ENCODE results near the gene KDM8. TPM values are rescaled to one million over a fixed set of nuclear protein-coding genes. Genes with fewer than 3 reads are reported as not detected.
"Not testable (repeated sequence)": the region's sequence is repeated elsewhere in the genome, so short reads cannot be mapped to it uniquely, and the experiment has no call there.

KDM8 gene
- total RNA-seq, 1 donor from 2014 or later: 9.9 TPM

GRCh38 chr16:27243725-27244362 lies 40.5 kb downstream of the KDM8 start:
- H3K36me3 ChIP-seq (ENCODE audit: control insufficient read depth, insufficient read depth, low read length): no peaks in the 10 kb centered on the region
- H3K27me3 ChIP-seq (ENCODE audit: control insufficient read depth, insufficient read depth, low read length): no peaks in the 10 kb centered on the region
- H3K4me3 ChIP-seq (ENCODE audit: low read depth, low read length): no peak overlapping the region
- no peak for TF ChIP-seq CTCF (IDR thresholded peaks at IDR 0.05; ENCODE audit: insufficient read depth, low read length, poor library complexity, severe bottlenecking)
- DNase-seq (ENCODE audit: low read depth): no peak

GRCh38 chr16:27244363-27244755 lies 41.0 kb downstream of the KDM8 start:
- TF ChIP-seq CTCF (IDR thresholded peaks at IDR 0.05; ENCODE audit: insufficient read depth, low read length, poor library complexity, severe bottlenecking): no peak
- no peak for DNase-seq (ENCODE audit: low read depth)
- no peaks in the 10 kb centered on the region for H3K27me3 ChIP-seq (ENCODE audit: control insufficient read depth, insufficient read depth, low read length)

GRCh38 chr16:27245276-27246172 lies 42.2 kb downstream of the KDM8 start:
- peak; percentile 63 for DNase-seq (ENCODE audit: low read depth)
- TF ChIP-seq CTCF (IDR thresholded peaks at IDR 0.05; ENCODE audit: insufficient read depth, low read length, poor library complexity, severe bottlenecking): no peak
- H3K4me3 ChIP-seq (ENCODE audit: low read depth, low read length): no peak overlapping the region
- H3K36me3 ChIP-seq (ENCODE audit: control insufficient read depth, insufficient read depth, low read length): no peaks in the 10 kb centered on the region
- no peaks in the 10 kb centered on the region for H3K27me3 ChIP-seq (ENCODE audit: control insufficient read depth, insufficient read depth, low read length)

More at GRCh38 chr16:27244363-27244755, 41.0 kb downstream of the KDM8 start:
- Histone ChIP-seq H3K4me3 (ENCODE audit: low read depth, low read length) (no peak overlapping the region), H3K36me3 (ENCODE audit: control insufficient read depth, insufficient read depth, low read length) (no peaks in the 10 kb centered on the region)

GRCh38 chr16:27246439-27246838 lies 43.1 kb downstream of the KDM8 start:
- Histone ChIP-seq H3K4me3 (ENCODE audit: low read depth, low read length) (no peak overlapping the region), H3K27me3 (ENCODE audit: control insufficient read depth, insufficient read depth, low read length) (no peaks in the 10 kb centered on the region), H3K36me3 (ENCODE audit: control insufficient read depth, insufficient read depth, low read length) (no peaks in the 10 kb centered on the region)
- no peak for DNase-seq (ENCODE audit: low read depth)
- no peak for TF ChIP-seq CTCF (IDR thresholded peaks at IDR 0.05; ENCODE audit: insufficient read depth, low read length, poor library complexity, severe bottlenecking)

GRCh38 chr16:27247076-27247475 lies 43.8 kb downstream of the KDM8 start:
- not testable (repeated sequence) for DNase-seq (ENCODE audit: low read depth); H3K27me3 ChIP-seq (ENCODE audit: control insufficient read depth, insufficient read depth, low read length); H3K4me3 ChIP-seq (ENCODE audit: low read depth, low read length); H3K36me3 ChIP-seq (ENCODE audit: control insufficient read depth, insufficient read depth, low read length)

- TF ChIP-seq CTCF (IDR thresholded peaks at IDR 0.05; ENCODE audit: insufficient read depth, low read length, poor library complexity, severe bottlenecking): no peak
- DNase-seq (ENCODE audit: low read depth): no peak
- Histone ChIP-seq H3K36me3 (ENCODE audit: control insufficient read depth, insufficient read depth, low read length) (no peaks in the 10 kb centered on the region), H3K27me3 (ENCODE audit: control insufficient read depth, insufficient read depth, low read length) (no peaks in the 10 kb centered on the region), H3K4me3 (ENCODE audit: low read depth, low read length) (no peak overlapping the region)
Measured at GRCh38 chr16:27248036-27248435, 44.7 kb downstream of the KDM8 start.

GRCh38 chr16:27248886-27249285 lies 45.6 kb downstream of the KDM8 start:
- not testable (repeated sequence) for H3K4me3 ChIP-seq (ENCODE audit: low read depth, low read length); H3K36me3 ChIP-seq (ENCODE audit: control insufficient read depth, insufficient read depth, low read length); DNase-seq (ENCODE audit: low read depth); H3K27me3 ChIP-seq (ENCODE audit: control insufficient read depth, insufficient read depth, low read length)
